Embryonic facial prominence (tissue), 1 donor: ENCODE results near the gene CLN6.
"Not testable (repeated sequence)": the region's sequence is repeated elsewhere in the genome, so short reads cannot be mapped to it uniquely, and the experiment has no call there.

Experiments used
- DNase-seq: peaks from one replicate; pipeline ENCODE4 v3.0.0-alpha.2; 2016; ENCODE audit errors: extremely low spot score

Gene CLN6

DNA sequence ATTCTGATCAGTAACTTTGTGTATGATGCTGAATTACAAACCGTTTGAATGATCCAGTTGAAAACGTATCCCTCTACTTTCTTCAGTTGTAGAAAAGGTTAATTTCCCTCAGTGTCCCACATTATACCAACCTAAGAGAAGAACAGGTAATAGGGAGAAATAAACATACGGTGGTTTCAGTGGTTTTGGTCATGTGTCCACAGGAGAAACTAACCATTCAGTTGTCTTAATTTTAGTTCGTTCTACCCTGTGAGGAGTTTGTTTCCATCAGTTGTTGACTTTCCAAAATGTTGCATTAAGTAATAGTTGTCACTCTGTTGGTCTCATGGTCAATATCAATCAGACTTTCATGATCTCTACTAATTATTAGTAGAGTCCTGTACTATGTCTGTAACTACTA, 39.5 kb downstream of the CLN6 start:
- DNase-seq = no peak

DNA sequence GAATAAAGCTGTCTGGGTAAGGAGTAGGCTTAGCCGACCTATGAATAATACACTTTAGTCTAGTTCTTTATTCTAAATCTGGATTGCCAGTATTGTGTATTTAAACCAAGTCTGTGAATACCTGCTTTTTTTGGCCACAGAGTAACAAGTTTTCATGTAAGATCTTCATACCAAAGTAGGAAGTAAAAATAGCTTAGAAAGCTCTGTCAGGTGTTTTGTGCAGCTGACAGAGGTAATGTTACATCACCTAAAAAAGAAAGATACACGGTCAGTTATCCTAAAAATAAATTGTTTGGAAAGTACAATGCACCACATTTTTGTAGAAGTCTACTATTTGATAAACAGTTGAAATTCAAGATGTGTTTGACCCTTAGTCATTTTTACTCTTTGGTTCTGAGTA, 40.9 kb downstream of the CLN6 start:
- no peak for DNase-seq

DNA sequence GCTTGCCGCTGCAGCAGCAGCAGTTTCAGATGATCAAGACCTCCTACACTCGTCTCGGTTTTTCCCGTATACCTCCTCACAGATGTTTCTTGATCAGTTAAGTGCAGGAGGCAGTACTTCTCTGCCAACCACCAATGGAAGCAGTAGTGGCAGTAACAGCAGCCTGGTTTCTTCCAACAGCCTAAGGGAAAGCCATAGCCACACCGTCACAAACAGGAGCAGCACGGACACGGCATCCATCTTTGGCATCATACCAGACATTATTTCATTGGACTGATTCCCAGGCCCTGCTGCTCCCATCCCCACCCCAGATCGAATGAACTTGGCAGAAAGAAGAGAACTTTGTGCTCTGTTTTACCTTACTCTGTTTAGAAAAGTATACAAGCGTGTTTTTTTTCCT, 42.0 kb downstream of the CLN6 start:
- peak; percentile 79 for DNase-seq

DNA sequence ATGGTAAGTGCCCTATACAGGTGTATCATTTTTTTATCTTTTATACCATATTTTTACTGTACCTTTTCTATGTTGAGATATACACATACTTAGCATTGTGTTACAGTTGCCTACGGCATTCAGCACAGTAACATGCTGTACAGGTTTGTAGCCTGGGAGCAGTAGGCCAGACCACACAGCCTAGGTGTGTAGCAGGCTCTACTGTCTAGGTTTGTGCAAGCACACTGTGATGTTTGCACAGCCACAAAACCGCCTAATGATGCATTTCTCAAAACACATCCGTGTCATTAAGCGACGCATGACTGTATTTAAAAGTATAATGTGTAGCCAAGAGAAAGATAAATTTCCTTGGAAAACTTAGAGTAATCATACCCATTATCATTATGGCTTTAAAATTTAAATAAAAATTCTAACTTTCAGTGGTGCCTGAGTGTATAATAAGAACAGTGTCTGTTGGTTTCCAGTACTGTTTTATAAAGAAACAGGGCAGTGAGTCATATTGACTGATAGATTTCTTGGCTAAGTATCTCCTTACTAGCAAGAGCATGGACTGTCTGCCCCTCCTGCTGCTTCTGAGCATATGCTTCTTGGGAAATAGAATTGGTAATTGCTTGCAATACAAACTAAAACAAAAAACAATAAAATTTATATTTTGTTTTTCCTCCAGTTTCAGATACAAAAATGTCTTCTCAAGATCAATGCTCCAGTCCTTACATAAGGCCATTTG, 42.7 kb downstream of the CLN6 start:
- no peak for DNase-seq

DNA sequence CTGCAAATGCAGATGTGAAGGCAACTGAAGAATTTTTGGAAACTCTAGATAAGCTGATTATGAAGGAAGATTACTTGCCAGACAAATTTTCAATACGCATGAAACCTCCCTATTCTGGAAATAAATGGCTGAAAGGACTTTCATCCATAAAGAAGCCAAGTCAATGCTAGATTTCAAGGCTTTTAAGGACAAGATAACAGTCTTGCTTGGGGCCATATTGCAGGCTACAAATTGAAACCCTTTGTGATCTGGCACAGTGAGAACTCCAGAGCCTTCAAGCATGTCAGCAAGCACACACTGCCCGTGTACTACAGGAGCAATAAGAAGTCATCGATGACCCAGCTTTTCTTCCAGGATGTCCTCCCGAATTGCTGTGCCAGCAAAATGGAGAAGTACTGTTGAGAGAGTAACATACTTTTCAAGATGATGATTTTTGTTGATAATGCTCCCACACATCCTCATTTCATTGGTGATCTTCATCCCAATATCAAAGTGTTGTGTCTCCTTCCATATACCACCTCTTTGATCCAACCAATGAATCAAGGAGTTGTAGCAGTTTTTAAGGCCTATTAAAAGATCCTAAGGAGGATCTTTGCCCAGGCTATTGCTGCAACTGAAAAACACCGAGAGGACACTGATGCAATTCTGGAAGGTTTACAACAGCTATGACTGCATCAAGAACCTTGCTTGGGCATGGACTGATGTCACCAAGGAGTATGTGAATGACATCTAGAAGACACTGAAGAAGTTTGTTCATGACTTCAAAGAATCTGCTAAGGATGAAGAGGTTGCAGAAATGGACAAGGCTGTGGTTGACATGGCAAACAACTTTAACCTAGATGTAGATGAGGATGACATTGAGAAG, 44.7 kb downstream of the CLN6 start:
- no peak for DNase-seq

DNA sequence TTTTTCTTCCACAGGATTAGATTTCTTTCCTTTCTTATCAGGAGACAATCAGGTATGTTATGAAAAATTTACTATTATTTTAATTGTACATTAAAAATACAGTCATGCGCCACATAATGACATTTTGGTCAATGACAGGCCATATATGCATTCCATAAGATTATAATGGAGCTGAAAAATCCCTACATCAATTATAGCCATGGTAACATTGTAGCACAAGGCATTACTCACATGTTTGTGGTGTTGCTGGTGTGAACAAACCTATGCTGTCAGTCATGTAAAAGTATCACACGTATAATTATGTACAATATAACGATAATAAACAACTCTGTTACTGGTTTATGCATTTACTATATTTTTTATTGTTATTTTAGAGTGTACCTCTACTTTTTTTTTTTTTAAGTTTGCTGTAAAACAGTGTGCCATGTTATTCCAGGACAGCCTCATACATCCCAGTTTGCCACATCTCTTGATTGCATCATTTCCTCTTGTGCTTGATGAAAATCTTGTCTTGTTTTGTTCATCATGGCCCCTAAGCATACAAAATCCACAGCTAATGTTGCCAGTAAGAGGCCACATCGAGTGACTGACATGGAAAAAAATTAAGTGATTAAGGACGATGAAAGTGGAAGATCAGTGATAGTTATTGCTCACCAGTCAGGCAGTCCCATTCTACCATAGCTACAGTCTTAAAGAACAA, 45.8 kb downstream of the CLN6 start:
- DNase-seq = no peak

DNA sequence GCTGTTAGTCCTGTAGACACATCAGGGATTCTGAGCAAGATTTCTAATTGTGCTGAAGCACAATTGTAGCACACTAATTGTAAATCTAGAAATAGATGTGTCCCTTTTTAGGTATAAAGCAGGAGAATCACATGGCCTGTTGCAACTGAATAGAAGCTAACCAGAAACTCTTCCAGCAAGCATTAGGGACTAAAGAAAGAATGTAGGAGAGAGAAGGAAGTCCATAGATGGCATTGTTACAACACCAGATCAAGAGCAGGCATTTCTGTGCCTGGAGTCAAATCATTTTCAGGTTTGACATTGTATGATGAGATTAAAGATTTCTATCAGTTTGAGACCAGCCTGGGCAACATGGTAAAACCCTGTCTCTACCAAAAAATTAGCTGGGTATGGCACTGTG, 51.8 kb downstream of the CLN6 start:
- no peak for DNase-seq

DNA sequence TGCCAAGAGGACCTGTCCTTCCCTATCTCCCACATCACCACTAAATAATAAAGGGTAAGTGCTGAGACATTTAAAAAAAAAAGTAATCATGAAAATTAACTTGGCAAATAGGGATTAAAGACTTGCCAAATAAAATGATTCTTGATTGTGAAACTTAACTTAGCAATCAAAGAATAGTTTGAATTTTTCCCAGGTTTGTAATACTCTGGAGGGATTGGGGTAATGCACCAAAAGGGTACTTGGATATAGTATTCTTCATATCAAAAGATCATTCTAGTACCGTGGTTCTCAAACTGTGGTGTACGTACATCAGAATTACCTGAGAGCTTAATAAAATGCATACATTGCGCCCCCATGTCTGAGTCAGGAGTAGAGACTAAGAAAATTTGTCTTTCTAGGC, 52.9 kb downstream of the CLN6 start:
- no peak for DNase-seq

DNA sequence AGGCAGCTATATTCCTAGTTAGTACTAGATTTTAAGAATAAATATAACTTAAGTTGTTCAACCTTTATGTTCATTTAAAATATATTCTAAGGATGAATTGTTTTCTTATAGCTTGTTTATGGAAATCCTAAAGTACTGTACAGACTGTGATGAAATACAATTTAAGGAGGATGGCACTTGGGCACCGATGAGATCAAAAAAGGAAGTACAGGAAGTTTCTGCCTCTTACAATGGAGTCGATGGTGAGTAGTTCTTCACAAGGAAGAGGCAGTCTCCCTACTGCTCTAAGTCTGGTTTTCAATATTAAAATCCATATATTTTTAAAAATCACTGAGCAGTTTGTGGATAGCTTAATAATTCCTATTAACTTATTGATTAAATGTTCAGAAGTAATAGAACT, 54.0 kb downstream of the CLN6 start:
- DNase-seq = no peak

DNA sequence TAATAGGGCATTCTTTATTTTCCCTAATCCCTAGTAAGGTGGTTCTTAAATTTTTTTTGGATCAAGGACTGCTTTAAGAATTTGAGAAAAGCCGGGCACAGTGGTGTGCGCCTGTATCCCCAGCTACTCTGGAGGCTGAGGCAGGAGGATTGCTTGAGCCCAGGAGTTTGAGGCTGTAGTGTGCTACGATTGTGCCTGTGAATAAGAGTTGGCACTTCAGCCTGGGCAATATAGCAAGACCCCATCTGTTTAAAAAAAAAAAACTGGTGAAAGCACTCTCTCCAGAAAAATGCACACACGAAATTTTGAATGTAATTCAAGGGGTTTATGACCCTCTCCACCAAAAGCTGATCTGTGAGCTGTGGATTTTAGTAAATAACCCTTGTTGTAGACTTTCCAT, 56.4 kb downstream of the CLN6 start:
- DNase-seq = no peak

DNA sequence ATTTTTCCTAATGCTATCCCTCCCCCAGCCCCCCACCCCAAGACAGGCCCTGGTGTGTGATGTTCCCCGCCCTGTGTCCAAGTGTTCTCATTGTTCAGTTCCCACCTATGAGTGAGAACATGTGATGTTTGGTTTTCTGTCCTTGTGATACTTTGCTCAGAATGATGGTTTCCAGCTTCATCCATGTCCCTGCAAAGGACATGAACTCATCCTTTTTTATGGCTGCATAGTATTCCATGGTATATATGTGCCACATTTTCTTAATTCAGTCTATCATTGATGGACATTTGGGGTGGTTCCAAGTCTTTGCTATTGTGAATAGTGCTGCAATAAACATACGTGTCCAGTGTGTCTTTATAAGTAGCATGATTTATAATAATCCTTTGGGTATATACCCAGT, 57.5 kb downstream of the CLN6 start:
- DNase-seq = not testable (repeated sequence)

DNA sequence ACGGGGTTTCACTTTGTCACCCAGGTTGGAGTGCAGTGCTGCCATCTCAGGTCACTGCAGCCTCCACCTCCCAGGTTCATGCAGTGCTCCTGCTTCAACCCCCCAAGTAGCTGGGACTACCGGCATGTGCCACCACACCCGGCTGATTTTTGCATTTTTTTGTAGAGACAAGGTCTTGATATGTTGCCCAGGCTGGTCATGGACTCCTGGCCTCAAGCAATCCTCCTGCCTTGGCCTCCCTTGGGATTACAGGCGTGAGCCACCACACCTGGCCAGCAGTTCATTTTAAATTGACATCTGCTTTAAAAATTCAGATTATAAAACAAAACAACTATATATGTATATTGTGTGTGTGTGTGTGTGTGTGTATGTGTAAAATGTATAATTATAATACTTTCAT, 62.7 kb downstream of the CLN6 start:
- DNase-seq = no peak

DNA sequence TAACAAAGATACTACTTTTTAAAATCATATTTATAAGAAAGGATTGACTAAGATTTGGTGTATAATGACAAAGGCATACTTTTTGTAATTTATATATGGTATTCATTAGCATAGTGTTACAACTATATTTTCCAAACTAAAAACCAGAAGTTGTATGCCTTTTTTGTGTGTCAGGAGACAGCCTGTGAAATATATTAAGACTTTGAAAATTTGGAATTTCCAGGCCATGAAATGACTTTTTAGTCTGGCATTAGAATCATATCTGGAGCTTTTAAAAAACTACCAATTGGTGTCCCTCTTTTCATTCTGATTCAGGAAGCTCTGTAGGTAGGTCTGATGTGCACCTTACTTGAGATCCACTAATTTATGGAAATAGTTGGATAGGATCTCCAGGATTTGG, 66.3 kb downstream of the CLN6 start:
- no peak for DNase-seq

DNA sequence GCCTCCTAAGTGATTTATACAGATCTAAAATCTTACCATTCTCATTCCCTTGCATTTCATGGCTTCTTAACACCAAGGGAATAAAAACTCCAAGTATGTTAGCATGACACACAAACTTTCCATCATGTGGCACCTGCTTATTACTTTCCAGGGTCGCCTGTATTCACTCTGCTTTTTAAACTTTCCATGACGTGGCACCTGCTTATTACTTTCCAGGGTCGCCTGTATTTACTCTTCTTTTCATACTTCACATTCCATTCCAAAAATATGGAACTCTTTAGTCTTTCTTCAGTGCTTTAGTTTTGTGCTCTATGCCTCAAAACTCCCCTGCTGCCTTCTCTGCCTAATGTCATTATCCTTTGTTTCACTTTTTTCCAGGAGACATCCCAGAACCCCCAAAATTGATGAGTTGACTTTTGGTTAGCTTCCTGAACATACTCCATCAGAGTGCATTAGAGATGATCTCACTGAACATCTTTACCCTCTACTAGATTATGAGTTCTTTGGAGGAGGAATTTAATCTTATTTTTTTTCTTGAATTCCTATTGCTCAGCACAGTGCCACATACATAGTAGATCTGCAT, 71.4 kb downstream of the CLN6 start:
- no peak for DNase-seq

DNA sequence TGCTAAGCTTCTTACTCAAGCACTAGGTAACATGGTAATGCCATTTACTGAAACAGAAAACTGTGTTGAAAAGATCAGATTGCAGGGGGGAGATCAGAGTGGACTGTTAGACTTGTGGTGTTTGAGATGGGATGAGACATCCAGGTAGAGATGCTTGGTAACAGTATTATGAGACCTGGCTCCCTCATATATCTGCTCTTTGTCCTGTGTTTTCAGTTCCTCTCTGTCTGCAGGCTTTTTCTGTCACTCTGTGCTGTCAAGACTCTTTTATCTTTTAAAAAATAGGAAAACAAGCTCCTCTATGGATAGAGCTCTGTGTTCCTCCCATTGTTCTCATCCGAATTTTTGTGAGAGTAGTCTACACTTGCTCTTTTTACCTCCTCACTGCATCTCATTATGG, 72.5 kb downstream of the CLN6 start:
- no peak for DNase-seq
